Testis (tissue), 3 donors: ENCODE measurements around the gene IKZF3. TPM values are rescaled to one million over a fixed set of nuclear protein-coding genes. Genes with fewer than 3 reads are reported as not detected.

ENCODE experiments used
- DNase-seq: peaks from one replicate; pipeline ENCODE4 v3.0.0-alpha.2; 2019
- H3K27ac ChIP-seq, 2 donors: fragments of 200-600 bp; sonication (generic); one replicate each; pipeline ENCODE4 v1.5.1; 2019
- H3K27me3 ChIP-seq: fragments of 200-600 bp; sonication (generic); one replicate; pipeline ENCODE4 v1.5.1; 2019
- H3K36me3 ChIP-seq: fragments of 200-600 bp; sonication (generic); one replicate; pipeline ENCODE4 v1.5.1; 2017; ENCODE audit warnings: low read depth; ENCODE audit errors: missing control alignments
- H3K4me1 ChIP-seq: fragments of 200-600 bp; sonication (generic); one replicate; pipeline ENCODE4 v1.5.1; 2019
- H3K4me3 ChIP-seq, 2 donors: fragments of 200-600 bp; sonication (generic); one replicate each; pipeline ENCODE4 v1.5.1; 2017 to 2019
- H3K9me3 ChIP-seq: fragments of 200-600 bp; sonication (generic); one replicate; pipeline ENCODE4 v1.5.1; 2017
- POLR2A ChIP-seq: fragments of 450-650 bp; IDR thresholded peaks from one replicate; pipeline ENCODE4 v1.6.1; 2017; ENCODE audit warnings: antibody characterized with exemption, mild to moderate bottlenecking, moderate library complexity
- WGBS, 2 donors: methylation state at CpG; one replicate each; pipeline ENCODE4 v1.1.5; 2018; 5-methylcytosine and 5-hydroxymethylcytosine counted together
- intact Hi-C: fragments of 100-400 bp; cut with DNase I; formaldehyde crosslinking; loops from one replicate; pipeline ENCODE4 v1.15.1; 2023; ENCODE audit warnings: low total_unique reads
- polyA plus RNA-seq: library from polyadenylated mRNA; stranded (reverse); fragments of 350-450 nt; fragmentation: Illumina TruSeq; extraction: RNeasy Lipid Tissue Mini Kit (QIAGEN cat#74804); gene quantifications from one replicate; pipeline ENCODE4 v1.2.3, GENCODE V29; 2014; ENCODE audit warnings: low read depth, low replicate concordance; ENCODE audit not compliant: insufficient read depth
- total RNA-seq, 2 donors: library from RNA; depleted of rRNA; stranded (reverse); fragments of >200 nt; gene quantifications; one replicate each; pipeline ENCODE4 v1.2.3, GENCODE V29; 2016
- TF ChIP-seq, protein P1 (sequence below), 3 experiments: fragments of 450-650 bp in 2 of 3; fragments of 200-600 bp in 1 of 3; sonication (generic) in 1 of 3; IDR thresholded peaks; one replicate each; pipeline ENCODE4 v1.5.1; 2016 to 2019; ENCODE audit warnings: antibody characterized with exemption in 3 of 3, mild to moderate bottlenecking in 2 of 3, moderate library complexity in 1 of 3

The IKZF3 gene
- total and polyA plus RNA-seq, 3 donors from 2014 or later: 1.9 to 3.8 (median 3.4) TPM

DNA sequence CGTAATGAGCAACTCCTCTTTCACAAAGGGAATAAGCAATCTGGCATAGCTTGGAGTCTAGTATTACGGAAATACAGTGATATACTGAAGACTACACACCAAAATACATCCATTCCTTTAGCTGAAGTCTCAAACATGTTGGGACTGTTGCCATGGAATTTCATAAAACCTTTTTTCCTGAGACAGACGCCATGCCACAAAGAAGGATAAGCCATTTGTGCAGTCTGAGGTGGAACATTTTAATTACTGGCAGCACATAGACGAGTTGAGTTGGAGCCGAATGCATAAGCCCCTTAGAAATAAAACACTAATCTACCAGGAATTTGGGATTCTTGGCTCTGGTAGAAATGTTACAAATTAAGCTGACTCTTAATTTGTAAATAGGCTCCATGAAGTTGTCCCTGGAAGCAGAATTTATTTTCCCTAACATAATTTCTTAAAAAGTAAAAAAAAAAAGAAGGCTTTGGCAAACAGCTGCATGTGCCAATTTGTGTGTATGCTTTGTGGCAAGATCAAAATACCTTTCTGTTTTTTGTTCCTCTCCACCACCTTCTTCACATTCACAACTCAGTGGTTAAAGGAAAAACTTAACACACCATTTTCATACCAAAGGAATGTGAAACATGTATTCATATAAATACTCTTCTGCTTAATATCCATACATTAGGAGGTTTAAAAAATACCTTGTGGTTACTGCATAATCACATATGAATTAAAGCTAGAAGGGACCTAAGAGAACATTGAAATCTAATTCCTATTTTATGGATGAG is 100.9 kb downstream of the IKZF3 start:
- Histone ChIP-seq H3K9me3 (no peaks in the 10 kb centered on the region), H3K27me3 (no peaks in the 10 kb centered on the region), H3K4me3 (no peak overlapping the region), H3K4me1 (no peaks in the 10 kb centered on the region), H3K36me3 (no peaks in the 10 kb centered on the region), H3K27ac (no peak overlapping the region)
- DNase-seq: no peak
- TF ChIP-seq, protein P1, sequence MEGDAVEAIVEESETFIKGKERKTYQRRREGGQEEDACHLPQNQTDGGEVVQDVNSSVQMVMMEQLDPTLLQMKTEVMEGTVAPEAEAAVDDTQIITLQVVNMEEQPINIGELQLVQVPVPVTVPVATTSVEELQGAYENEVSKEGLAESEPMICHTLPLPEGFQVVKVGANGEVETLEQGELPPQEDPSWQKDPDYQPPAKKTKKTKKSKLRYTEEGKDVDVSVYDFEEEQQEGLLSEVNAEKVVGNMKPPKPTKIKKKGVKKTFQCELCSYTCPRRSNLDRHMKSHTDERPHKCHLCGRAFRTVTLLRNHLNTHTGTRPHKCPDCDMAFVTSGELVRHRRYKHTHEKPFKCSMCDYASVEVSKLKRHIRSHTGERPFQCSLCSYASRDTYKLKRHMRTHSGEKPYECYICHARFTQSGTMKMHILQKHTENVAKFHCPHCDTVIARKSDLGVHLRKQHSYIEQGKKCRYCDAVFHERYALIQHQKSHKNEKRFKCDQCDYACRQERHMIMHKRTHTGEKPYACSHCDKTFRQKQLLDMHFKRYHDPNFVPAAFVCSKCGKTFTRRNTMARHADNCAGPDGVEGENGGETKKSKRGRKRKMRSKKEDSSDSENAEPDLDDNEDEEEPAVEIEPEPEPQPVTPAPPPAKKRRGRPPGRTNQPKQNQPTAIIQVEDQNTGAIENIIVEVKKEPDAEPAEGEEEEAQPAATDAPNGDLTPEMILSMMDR (IDR thresholded peaks at IDR 0.05): no peak
- no peak for TF ChIP-seq POLR2A
- intact Hi-C loops: no loop called here
- WGBS, 2 donors: 63 to 64% methylated on average over 5 of the region's 5 CpGs

DNA sequence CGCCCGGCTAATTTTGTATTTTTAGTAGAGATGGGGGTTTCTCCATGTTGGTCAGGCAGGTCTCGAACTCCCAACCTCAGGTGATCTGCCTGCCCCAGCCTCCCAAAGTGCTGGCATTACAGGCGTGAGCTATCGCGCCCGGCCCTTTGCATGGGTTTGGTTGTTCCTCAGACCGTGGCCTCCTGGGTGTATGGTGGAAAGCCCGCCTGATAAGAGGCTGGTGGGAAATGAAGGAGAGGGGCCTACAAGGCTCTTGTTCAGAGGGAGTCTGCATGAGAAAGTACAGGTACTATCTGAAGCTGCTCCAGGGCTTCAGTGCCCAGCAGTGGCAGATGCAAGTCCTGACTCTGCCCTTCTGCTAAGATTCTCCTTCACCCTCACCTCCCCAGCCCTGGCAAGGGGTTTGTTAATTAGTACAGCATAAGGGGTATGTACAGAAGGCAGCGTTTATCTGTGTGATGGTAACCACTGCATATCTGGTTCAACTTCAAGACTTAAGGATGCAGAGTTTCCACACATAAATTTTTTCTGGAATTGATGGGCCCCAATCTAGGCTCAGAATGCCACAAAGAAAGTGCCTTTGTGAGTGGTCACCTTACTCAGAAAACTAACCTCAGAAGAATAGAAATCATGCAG is 102.1 kb downstream of the IKZF3 start:
- H3K36me3 ChIP-seq: no peaks in the 10 kb centered on the region
- no peaks in the 10 kb centered on the region for H3K9me3 ChIP-seq
- intact Hi-C loops: no loop called here
- no peaks in the 10 kb centered on the region for H3K27me3 ChIP-seq
- TF ChIP-seq POLR2A: no peak
- TF ChIP-seq, protein P1 (IDR thresholded peaks at IDR 0.05): no peak
- DNase-seq: no peak
- H3K4me1 ChIP-seq: no peaks in the 10 kb centered on the region
- no peak overlapping the region for H3K27ac ChIP-seq
- 88 to 98% methylated on average over 8 to 10 of the region's 10 CpGs for WGBS, 2 donors
- H3K4me3 ChIP-seq: no peak overlapping the region

DNA sequence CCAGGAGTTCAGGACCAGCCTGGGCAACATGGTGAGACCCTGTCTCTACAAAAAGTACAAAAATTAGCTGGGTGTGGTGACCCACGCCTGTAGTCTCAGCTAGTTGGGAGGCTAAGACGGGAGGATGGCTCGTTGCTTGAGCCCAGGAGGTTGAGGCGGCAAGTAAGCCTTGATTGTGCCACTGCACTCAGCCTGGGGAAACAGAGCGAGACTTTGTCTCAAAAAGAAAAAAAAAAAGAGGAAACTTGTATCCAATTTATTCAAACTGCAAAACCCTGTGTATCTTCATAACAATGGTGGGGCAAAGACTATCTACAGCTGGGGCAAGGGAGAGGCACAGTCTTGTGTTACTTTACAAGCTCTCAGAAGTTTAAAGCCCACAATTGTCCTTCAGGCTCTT is 104.9 kb downstream of the IKZF3 start:
- Histone ChIP-seq H3K4me1 (peaks cover 8% of the 10 kb centered on the region), H3K27me3 (no peaks in the 10 kb centered on the region), H3K27ac (no peak overlapping the region), H3K36me3 (no peaks in the 10 kb centered on the region), H3K9me3 (no peaks in the 10 kb centered on the region), H3K4me3 (no peak overlapping the region)
- TF ChIP-seq, protein P1 (IDR thresholded peaks at IDR 0.05): no peak
- no peak for TF ChIP-seq POLR2A
- WGBS, 2 donors: 70 to 73% methylated on average over 5 of the region's 5 CpGs
- intact Hi-C loops: no loop called here
- no peak for DNase-seq

DNA sequence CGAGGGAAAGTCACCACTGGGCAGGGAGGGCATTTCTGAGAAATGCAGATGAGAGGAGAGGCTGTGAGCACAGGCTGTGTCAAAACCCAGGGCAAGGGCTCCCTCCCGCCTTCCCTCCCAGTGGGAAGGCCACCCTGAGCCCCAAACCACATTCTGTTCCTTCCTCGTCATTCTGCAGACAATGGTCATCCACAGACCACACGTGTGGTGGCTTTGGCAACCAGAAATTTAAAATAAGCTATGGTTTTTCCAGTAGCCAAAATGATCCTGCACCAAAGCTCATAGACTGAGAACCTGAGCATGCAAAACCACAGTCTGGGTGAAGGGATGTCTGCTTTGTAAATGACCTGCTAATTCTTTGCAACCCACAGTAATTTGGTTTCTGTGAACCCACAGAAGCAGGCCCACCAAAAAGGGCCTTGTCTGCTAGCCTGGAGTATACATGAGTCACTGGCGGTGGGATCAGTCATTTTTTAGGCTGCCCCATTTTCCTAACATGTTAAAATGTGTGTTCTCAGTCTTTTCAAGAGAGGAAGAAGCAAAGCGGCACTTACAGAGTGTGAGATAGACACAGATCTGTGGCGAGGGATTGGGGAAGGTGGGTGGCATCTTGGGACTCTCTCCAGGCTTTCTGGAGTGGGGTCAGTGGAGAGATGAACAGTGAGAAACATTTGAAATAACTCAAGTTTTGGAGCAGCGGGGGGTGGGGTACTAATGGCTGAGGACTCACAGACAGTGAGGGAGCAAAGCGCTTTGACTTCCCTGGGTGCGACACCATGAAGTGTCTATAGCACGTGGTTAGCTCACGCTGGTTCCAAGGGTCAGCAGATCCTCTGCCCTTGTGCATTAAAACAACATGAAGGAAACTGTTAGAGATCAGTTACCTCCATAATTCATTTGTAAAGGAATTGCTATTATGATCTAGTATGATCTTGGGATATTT is 105.9 kb downstream of the IKZF3 start:
- Histone ChIP-seq H3K27me3 (no peaks in the 10 kb centered on the region), H3K9me3 (no peaks in the 10 kb centered on the region), H3K4me1 (peaks cover 13% of the 10 kb centered on the region), H3K27ac (no peak overlapping the region), H3K4me3 (no peak overlapping the region), H3K36me3 (no peaks in the 10 kb centered on the region)
- DNase-seq: no peak
- intact Hi-C loops: no loop called here
- 79 to 82% methylated on average over 9 to 12 of the region's 12 CpGs for WGBS, 2 donors
- TF ChIP-seq, protein P1 (IDR thresholded peaks at IDR 0.05): no peak
- TF ChIP-seq POLR2A: no peak
